Vagina (tissue), 2 donors: ENCODE measurements around the gene DNAH7.
"Not testable (repeated sequence)": the region's sequence is repeated elsewhere in the genome, so short reads cannot be mapped to it uniquely, and the experiment has no call there.

ENCODE experiments used
- CTCF ChIP-seq, 3 experiments: fragments of 450-650 bp in 2 of 3; fragments of 200-600 bp in 1 of 3; sonication (generic) in 1 of 3; IDR thresholded peaks; one replicate each; pipeline ENCODE4 v1.5.1; 2017 to 2019; ENCODE audit warnings: antibody characterized with exemption in 3 of 3, mild to moderate bottlenecking in 2 of 3, moderate library complexity in 2 of 3
- POLR2A ChIP-seq, 2 donors: fragments of 450-650 bp; IDR thresholded peaks; one replicate each; pipeline ENCODE4 v1.6.1; 2017; ENCODE audit warnings: antibody characterized with exemption in 2 of 2, mild to moderate bottlenecking in 2 of 2, moderate library complexity in 2 of 2
- POLR2AphosphoS5 ChIP-seq, 2 donors: sonication (generic); formaldehyde crosslinking; IDR thresholded peaks; one replicate each; pipeline ENCODE4 v1.9.0; 2017; ENCODE audit warnings: antibody characterized with exemption in 2 of 2, mild to moderate bottlenecking in 2 of 2, low read depth in 1 of 2; ENCODE audit not compliant: insufficient read depth in 1 of 2

- not testable (repeated sequence) for TF ChIP-seq POLR2A (IDR thresholded peaks at IDR 0.05); CTCF (IDR thresholded peaks at IDR 0.05); POLR2AphosphoS5 (IDR thresholded peaks at IDR 0.05; ENCODE audit: insufficient read depth in 1 of 2, low read depth in 1 of 2)
These were observed 20.8 kb upstream of the DNAH7 start for GRCh38 chr2:196089448-196089847.
